ENCODE data around the gene PRICKLE4. TPM values are rescaled to one million over a fixed set of nuclear protein-coding genes. Genes with fewer than 3 reads are reported as not detected.

The PRICKLE4 gene
- total and polyA plus RNA-seq, 2 of the 13 experiments (the other 11 are each of a cell fraction or from before 2014, with no cell fraction given), result 0.92 to 1.2 TPM

DNA sequence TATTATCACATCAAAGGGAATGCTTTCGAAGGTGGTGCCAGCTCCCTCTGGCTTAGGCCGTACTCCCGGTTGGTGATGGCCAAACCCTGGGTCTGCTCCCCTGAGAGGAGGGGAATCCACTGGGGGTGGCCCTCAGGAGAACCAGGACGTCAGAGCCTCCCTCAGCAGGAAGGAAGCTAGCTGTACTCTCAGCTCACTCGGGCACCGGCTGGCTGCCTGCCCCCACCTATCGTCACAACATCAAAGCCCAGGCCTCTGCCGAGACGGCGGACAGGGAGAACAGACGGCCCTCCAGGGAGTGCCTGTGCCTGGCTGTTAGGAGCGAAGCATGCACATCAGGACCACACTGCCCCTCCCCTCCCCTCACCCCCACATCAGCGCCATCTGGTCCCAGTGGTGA, 24.2 kb upstream of the PRICKLE4 start (continued):
- no peak for TF ChIP-seq ZMAT5 (CRISPR knock-in tag; IDR thresholded peaks at IDR 0.05; ENCODE audit: borderline replicate concordance, low read depth)
- TF ChIP-seq EP300 (IDR thresholded peaks at IDR 0.05; ENCODE audit: low read depth in 2 of 2, low read length in 2 of 2), result no peak
- no peak for TF ChIP-seq EP300 (CRISPR knock-in tag; IDR thresholded peaks at IDR 0.05; ENCODE audit: borderline replicate concordance)

DNA sequence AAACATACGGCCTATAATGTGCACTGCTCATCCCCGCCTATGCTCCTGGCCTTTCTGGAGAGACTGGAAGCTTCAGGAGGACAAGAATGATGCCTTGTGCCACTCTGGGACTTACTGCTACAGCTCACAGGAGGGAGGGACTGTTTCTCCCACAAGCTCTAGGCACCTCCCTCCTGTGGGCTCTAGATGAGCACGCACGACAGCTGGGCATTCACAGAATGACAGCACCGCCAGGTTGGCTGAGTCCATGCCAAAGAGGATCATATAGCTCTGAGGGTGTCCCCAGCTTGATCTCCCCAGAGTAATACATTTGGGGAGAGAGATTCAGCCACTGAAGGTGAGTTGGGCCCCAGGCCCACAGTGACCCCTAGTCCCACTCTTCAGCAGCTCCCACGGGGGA, 23.3 kb upstream of the PRICKLE4 start:
- Histone ChIP-seq H3K9me3 (ENCODE audit: low read length) (no peaks in the 10 kb centered on the region), H3K4me1 (ENCODE audit: insufficient read depth, low read length) (peaks cover 64% of the 10 kb centered on the region), H3K9ac (ENCODE audit: insufficient read depth, low read depth, low read length) (no peak overlapping the region), H3K27ac (ENCODE audit: extremely low read length, insufficient read depth, low read length) (no peak overlapping the region), H2AFZ (ENCODE audit: low read length) (no peak overlapping the region), H3K27me3 (ENCODE audit: control insufficient read depth in 1 of 2, insufficient read depth in 2 of 2, low read length in 2 of 2) (no peaks in the 10 kb centered on the region), H3K79me2 (ENCODE audit: insufficient read depth, low read length) (no peaks in the 10 kb centered on the region), H3K4me2 (ENCODE audit: low read depth, low read length) (no peak overlapping the region), H3K36me3 (replicated peaks in 1 of 2; ENCODE audit: control insufficient read depth in 1 of 2, insufficient read depth in 2 of 2, low read length in 2 of 2) (no peaks in the 10 kb centered on the region), H4K20me1 (ENCODE audit: insufficient read depth, low read length) (no peaks in the 10 kb centered on the region), H3K4me3 (replicated peaks in 1 of 3; ENCODE audit: insufficient read depth in 1 of 3, low read depth in 2 of 3, low read length in 3 of 3) (no peak overlapping the region)
- FAIRE-seq (no peak), DNase-seq (ENCODE audit: low spot score) (no peak), ATAC-seq (no peak)
- in situ Hi-C loops (cut with HindIII; ENCODE audit: extremely low pct_ligation_motif_present, low pct_unique_long_range_greater_than_20kb), result no loop called here
- 89% methylated on average over 5 of the region's 6 CpGs for WGBS (ENCODE audit: low lambda C conversion rate)
- ChIA-PET CTCF (ENCODE audit: low intra/inter-chr PET ratio, low total read pairs) (no interaction called here), POLR2A (interaction anchor here (0.8 to 4.5 kb wide), 4 partner anchors 9 to 23 kb away, joined by 3 to 31 read pairs (median 8); partner anchors contain the start of genes FRS3 and PGC)
- intact Hi-C loops (cut with micrococcal nuclease; ENCODE audit: unreplicated experiment), result no loop called here
- BruUV-seq (replicated peaks), result no TSS peak
- TF ChIP-seq ZNF446 (CRISPR knock-in tag; IDR thresholded peaks at IDR 0.05) (no peak), KDM5A (IDR thresholded peaks at IDR 0.05; ENCODE audit: borderline replicate concordance, low read length) (no peak), SRF (IDR thresholded peaks at IDR 0.05; ENCODE audit: low read depth, low read length) (no peak), ZNF3 (CRISPR knock-in tag; IDR thresholded peaks at IDR 0.05) (no peak), TSC22D2 (CRISPR knock-in tag; IDR thresholded peaks at IDR 0.05; ENCODE audit: borderline replicate concordance) (no peak), TCF7 (IDR thresholded peaks at IDR 0.05; ENCODE audit: low read depth) (no peak)
- TF ChIP-seq, protein P1, sequence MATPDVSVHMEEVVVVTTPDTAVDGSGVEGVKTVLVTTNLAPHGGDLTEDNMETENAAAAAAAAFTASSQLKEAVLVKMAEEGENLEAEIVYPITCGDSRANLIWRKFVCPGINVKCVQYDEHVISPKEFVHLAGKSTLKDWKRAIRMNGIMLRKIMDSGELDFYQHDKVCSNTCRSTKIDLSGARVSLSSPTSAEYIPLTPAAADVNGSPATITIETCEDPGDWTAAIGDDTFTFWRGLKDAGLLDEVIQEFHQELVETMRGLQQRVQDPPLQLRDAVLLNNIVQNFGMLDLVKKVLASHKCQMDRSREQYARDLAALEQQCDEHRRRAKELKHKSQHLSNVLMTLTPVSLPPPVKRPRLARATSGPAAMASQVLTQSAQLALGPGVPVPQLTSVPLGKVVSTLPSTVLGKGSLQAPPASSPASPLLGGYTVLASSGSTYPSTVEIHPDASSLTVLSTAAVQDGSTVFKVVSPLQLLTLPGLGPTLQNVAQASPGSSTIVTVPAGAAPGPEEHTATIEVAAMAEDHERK (CRISPR knock-in tag; IDR thresholded peaks at IDR 0.05; ENCODE audit: low read depth), result no peak
- TF ChIP-seq, protein P2, sequence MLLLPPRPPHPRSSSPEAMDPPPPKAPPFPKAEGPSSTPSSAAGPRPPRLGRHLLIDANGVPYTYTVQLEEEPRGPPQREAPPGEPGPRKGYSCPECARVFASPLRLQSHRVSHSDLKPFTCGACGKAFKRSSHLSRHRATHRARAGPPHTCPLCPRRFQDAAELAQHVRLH (CRISPR knock-in tag; IDR thresholded peaks at IDR 0.05; ENCODE audit: borderline replicate concordance, low read depth), result no peak

Data from HepG2 (cell line).